HG02642 (cell line): ENCODE results near the gene OR2S2.

Experiments used
- ATAC-seq: cut with Tn5 transposase; IDR thresholded peaks from one replicate; pipeline ENCODE4 v1.9.1; 2021; ENCODE audit warnings: mild to moderate bottlenecking; ENCODE audit not compliant: unreplicated experiment, poor library complexity

OR2S2 gene

GRCh38 chr9:35965011-35965410 is 7.1 kb upstream of the OR2S2 start:
- ATAC-seq, result no peak

- no peak for ATAC-seq
These were observed 4.4 kb upstream of the OR2S2 start for GRCh38 chr9:35962126-35962906.

GRCh38 chr9:35960039-35960655 is 2.2 kb upstream of the OR2S2 start:
- no peak for ATAC-seq

GRCh38 chr9:35956651-35957050 is 1.3 kb downstream of the OR2S2 start:
- ATAC-seq, result no peak

- ATAC-seq, result no peak
These were observed 2.9 kb downstream of the OR2S2 start for GRCh38 chr9:35954942-35955546.

- no peak for ATAC-seq
These were observed 5.3 kb downstream of the OR2S2 start for GRCh38 chr9:35952526-35953191.

GRCh38 chr9:35951736-35952135 is 6.2 kb downstream of the OR2S2 start:
- ATAC-seq, result no peak

- ATAC-seq, result no peak
These were observed 9.0 kb downstream of the OR2S2 start for GRCh38 chr9:35948901-35949318.

- no peak for ATAC-seq
These were observed 9.5 kb downstream of the OR2S2 start for GRCh38 chr9:35948451-35948850.

GRCh38 chr9:35945341-35946018 is 12.5 kb downstream of the OR2S2 start:
- no peak for ATAC-seq

- no peak for ATAC-seq
These were observed 13.1 kb downstream of the OR2S2 start for GRCh38 chr9:35944841-35945240.

- ATAC-seq, result no peak
These were observed 13.8 kb downstream of the OR2S2 start for GRCh38 chr9:35944173-35944572.

GRCh38 chr9:35942286-35942685 is 15.7 kb downstream of the OR2S2 start:
- ATAC-seq, result no peak

GRCh38 chr9:35940458-35941407 is 17.2 kb downstream of the OR2S2 start:
- no peak for ATAC-seq

GRCh38 chr9:35939679-35940250 is 18.2 kb downstream of the OR2S2 start:
- ATAC-seq, result no peak

GRCh38 chr9:35938474-35939356 is 19.2 kb downstream of the OR2S2 start:
- ATAC-seq, result no peak

- no peak for ATAC-seq
These were observed 20.7 kb downstream of the OR2S2 start for GRCh38 chr9:35937227-35937626.
